ENCODE results near the gene PHACTR1. TPM values are rescaled to one million over a fixed set of nuclear protein-coding genes. Genes with fewer than 3 reads are reported as not detected.

PHACTR1 gene
- total RNA-seq, 2 donors from 2014 or later, result 1.3 to 4.3 TPM

GRCh38 chr6:13234130-13234529 is 517.6 kb downstream of the PHACTR1 start:
- H3K27me3 ChIP-seq (replicated peaks; ENCODE audit: insufficient read depth), result no peaks in the 10 kb centered on the region
- H3K4me3 ChIP-seq, result no peak overlapping the region
- no peaks in the 10 kb centered on the region for H3K4me1 ChIP-seq (replicated peaks)
- H3K27ac ChIP-seq, result no peak overlapping the region
- TF ChIP-seq CTCF (IDR thresholded peaks at IDR 0.05), result no peak
- no peak for TF ChIP-seq POLR2AphosphoS5 (IDR thresholded peaks at IDR 0.05)
- TF ChIP-seq POLR2A (IDR thresholded peaks at IDR 0.05), result no peak
- no peak for DNase-seq (ENCODE audit: low spot score)
- no peaks in the 10 kb centered on the region for H3K9me3 ChIP-seq
- WGBS, result 95% methylated on average over 1 of the region's 1 CpG
- intact Hi-C loops (cut with DNase I), result no loop called here
- H3K36me3 ChIP-seq, result no peaks in the 10 kb centered on the region

- no peaks in the 10 kb centered on the region for H3K9me3 ChIP-seq
- no peaks in the 10 kb centered on the region for H3K27me3 ChIP-seq (replicated peaks; ENCODE audit: insufficient read depth)
- intact Hi-C loops (cut with DNase I), result no loop called here
- H3K27ac ChIP-seq, result no peak overlapping the region
- DNase-seq (ENCODE audit: low spot score), result no peak
- TF ChIP-seq POLR2AphosphoS5 (IDR thresholded peaks at IDR 0.05) (no peak), CTCF (IDR thresholded peaks at IDR 0.05) (no peak)
- 95% methylated on average over 2 of the region's 2 CpGs for WGBS
- H3K4me3 ChIP-seq, result no peak overlapping the region
- no peaks in the 10 kb centered on the region for H3K36me3 ChIP-seq
- no peaks in the 10 kb centered on the region for H3K4me1 ChIP-seq (replicated peaks)
Measured at GRCh38 chr6:13235339-13235738, 518.8 kb downstream of the PHACTR1 start.

GRCh38 chr6:13237318-13237717 is 520.8 kb downstream of the PHACTR1 start:
- TF ChIP-seq POLR2A (IDR thresholded peaks at IDR 0.05) (no peak), CTCF (IDR thresholded peaks at IDR 0.05) (no peak), POLR2AphosphoS5 (IDR thresholded peaks at IDR 0.05) (no peak)
- no peaks in the 10 kb centered on the region for H3K9me3 ChIP-seq
- 91% methylated on average over 3 of the region's 3 CpGs for WGBS
- no peak overlapping the region for H3K27ac ChIP-seq
- no peaks in the 10 kb centered on the region for H3K27me3 ChIP-seq (replicated peaks; ENCODE audit: insufficient read depth)
- H3K36me3 ChIP-seq, result no peaks in the 10 kb centered on the region
- no peak for DNase-seq (ENCODE audit: low spot score)
- no peaks in the 10 kb centered on the region for H3K4me1 ChIP-seq (replicated peaks)
- H3K4me3 ChIP-seq, result no peak overlapping the region
- intact Hi-C loops (cut with DNase I), result no loop called here

GRCh38 chr6:13238017-13238416 is 521.5 kb downstream of the PHACTR1 start:
- intact Hi-C loops (cut with DNase I), result no loop called here
- H3K36me3 ChIP-seq, result no peaks in the 10 kb centered on the region
- DNase-seq (ENCODE audit: low spot score), result no peak
- no peak overlapping the region for H3K4me3 ChIP-seq
- H3K27me3 ChIP-seq (replicated peaks; ENCODE audit: insufficient read depth), result no peaks in the 10 kb centered on the region
- WGBS, result 95% methylated on average over 6 of the region's 6 CpGs
- no peaks in the 10 kb centered on the region for H3K9me3 ChIP-seq
- no peak overlapping the region for H3K27ac ChIP-seq
- no peak for TF ChIP-seq POLR2AphosphoS5 (IDR thresholded peaks at IDR 0.05)
- TF ChIP-seq CTCF (IDR thresholded peaks at IDR 0.05), result no peak
- no peak for TF ChIP-seq POLR2A (IDR thresholded peaks at IDR 0.05)
- no peaks in the 10 kb centered on the region for H3K4me1 ChIP-seq (replicated peaks)

GRCh38 chr6:13238640-13239216 is 522.2 kb downstream of the PHACTR1 start:
- H3K4me3 ChIP-seq, result no peak overlapping the region
- H3K27ac ChIP-seq, result no peak overlapping the region
- H3K4me1 ChIP-seq (replicated peaks), result no peaks in the 10 kb centered on the region
- no peaks in the 10 kb centered on the region for H3K27me3 ChIP-seq (replicated peaks; ENCODE audit: insufficient read depth)
- DNase-seq (ENCODE audit: low spot score), result no peak
- intact Hi-C loops (cut with DNase I), result no loop called here
- 92% methylated on average over 7 of the region's 7 CpGs for WGBS
- no peak for TF ChIP-seq POLR2AphosphoS5 (IDR thresholded peaks at IDR 0.05)
- TF ChIP-seq CTCF (IDR thresholded peaks at IDR 0.05), result no peak
- no peak for TF ChIP-seq POLR2A (IDR thresholded peaks at IDR 0.05)
- H3K36me3 ChIP-seq, result no peaks in the 10 kb centered on the region
- no peaks in the 10 kb centered on the region for H3K9me3 ChIP-seq

All from prostate gland (tissue), 2 donors.